K562 (cell line): ENCODE results near the gene ELFN2. TPM values are rescaled to one million over a fixed set of nuclear protein-coding genes. Genes with fewer than 3 reads are reported as not detected.

ENCODE experiments used
- ATAC-seq: fragments of 200-7000 bp; cut with Tn5 transposase; 3 replicates; pipeline ENCODE4 v1.9.1; 2020; ENCODE audit warnings: moderate library complexity
- BruUV-seq: library from RNA; stranded (reverse); fragments of 400-500 nt; replicated peaks from 2 replicates; lab custom pipeline; 2021; lab: Mats Ljungman, UMichigan
- CTCF ChIA-PET: fragments of 300-600 bp; formaldehyde crosslinking; extraction: SDS; loops from one replicate; lab custom pipeline; 2021; ENCODE audit warnings: low intra/inter-chr PET ratio; lab: Yijun Ruan, JAX
- POLR2A ChIA-PET: fragments of 300-600, 350-650 bp; sonication (Branson Sonifier 250); formaldehyde crosslinking; extraction: SDS; loops from one replicate; lab custom pipeline; 2021; ENCODE audit warnings: antibody characterized with exemption, inconsistent platforms; lab: Yijun Ruan, JAX
- DNase-seq, 4 experiments: peaks; one replicate each; pipeline versions ENCODE4 v3.0.0 to v3.0.0-alpha.2; 2011 to 2018; ENCODE audit warnings: low spot score in 3 of 4, mixed read lengths in 3 of 4; ENCODE audit errors: extremely low read depth in 1 of 4
- FAIRE-seq: peaks from 2 replicates; lab custom pipeline; 2011; peaks lifted over from hg19 to GRCh38; lab: Jason Lieb, UNC
- H2AFZ ChIP-seq: 2 replicates; pipeline ENCODE4 v1.6.0; 2011; ENCODE audit warnings: low read depth, low read length, control low read depth, inconsistent platforms
- H3K27ac ChIP-seq: fragments of 200-600 bp; 3 replicates; pipeline ENCODE4 v1.8.0; 2011; ENCODE audit warnings: low read depth, mild to moderate bottlenecking, control low read depth, inconsistent platforms, low read length, moderate library complexity, mixed read lengths; ENCODE audit errors: extremely low read depth
- H3K27me3 ChIP-seq, 2 experiments: fragments of 300-600 bp in 1 of 2; 2 replicates in 1 of 2; 3 replicates in 1 of 2; pipeline versions ENCODE4 v1.6.0 to v1.8.0; 2011; ENCODE audit warnings: inconsistent platforms in 2 of 2, low read length in 2 of 2, mild to moderate bottlenecking in 1 of 2, mixed read lengths in 1 of 2, moderate library complexity in 1 of 2; ENCODE audit not compliant: control insufficient read depth in 2 of 2, insufficient read depth in 2 of 2
- H3K36me3 ChIP-seq: fragments of 300-600 bp; 3 replicates; pipeline ENCODE4 v1.8.0; 2011; ENCODE audit warnings: mild to moderate bottlenecking, low read length, inconsistent platforms; ENCODE audit not compliant: control insufficient read depth, insufficient read depth
- H3K4me1 ChIP-seq, 2 experiments: fragments of 200-600 bp in 1 of 2; replicated peaks in 1 of 2; 2 replicates in 1 of 2; 3 replicates in 1 of 2; pipeline versions ENCODE4 v1.5.1 to v1.8.0; 2011; ENCODE audit warnings: inconsistent platforms in 2 of 2, low read length in 2 of 2, mild to moderate bottlenecking in 1 of 2, mixed read lengths in 1 of 2, moderate library complexity in 1 of 2; ENCODE audit not compliant: control insufficient read depth in 2 of 2, insufficient read depth in 2 of 2
- H3K4me2 ChIP-seq: 2 replicates; pipeline ENCODE4 v1.6.1; 2011; ENCODE audit warnings: low read length, control low read depth, inconsistent platforms, mixed read lengths; ENCODE audit not compliant: insufficient read depth
- H3K4me3 ChIP-seq: fragments of 200-600 bp; sonication (generic), shearing (Covaris generic); 2 replicates; pipeline ENCODE4 v1.5.1; 2016; ENCODE audit warnings: control low read depth, inconsistent platforms
- H3K79me2 ChIP-seq: fragments of 200-600 bp; 3 replicates; pipeline ENCODE4 v1.8.0; 2011; ENCODE audit warnings: low read length, inconsistent platforms; ENCODE audit not compliant: control insufficient read depth, insufficient read depth
- H3K9ac ChIP-seq, 2 experiments: 2 replicates each; pipeline versions ENCODE4 v1.6.0 to v1.6.1; 2011; ENCODE audit warnings: low read depth in 2 of 2, low read length in 2 of 2, control low read depth in 1 of 2, inconsistent platforms in 1 of 2, mild to moderate bottlenecking in 1 of 2, mixed read lengths in 1 of 2; ENCODE audit not compliant: insufficient read depth in 1 of 2
- H3K9me1 ChIP-seq: one replicate; pipeline ENCODE4 v1.6.0; 2011; ENCODE audit warnings: inconsistent platforms, mild to moderate bottlenecking, low read length, moderate library complexity; ENCODE audit not compliant: control insufficient read depth, insufficient read depth
- H3K9me3 ChIP-seq: replicated peaks from 2 replicates; pipeline ENCODE4 v1.5.1; 2011; ENCODE audit warnings: low read depth, low read length, inconsistent platforms; ENCODE audit not compliant: control insufficient read depth, insufficient read depth
- H4K20me1 ChIP-seq: replicated peaks from 2 replicates; pipeline ENCODE4 v1.6.1; 2011; ENCODE audit warnings: low read length, inconsistent platforms, mixed read lengths; ENCODE audit not compliant: control insufficient read depth, insufficient read depth
- GABPB1 ChIP-seq: sonication (generic); formaldehyde crosslinking; IDR thresholded peaks from 2 replicates; pipeline ENCODE4 v1.8.0; 2022; ENCODE audit warnings: mild to moderate bottlenecking, missing genetic modification reagents
- MCM7 ChIP-seq, 2 experiments: fragments of 450-650 bp; IDR thresholded peaks; 2 replicates each; pipeline ENCODE4 v1.6.1; 2016 to 2018
- ZNF143 ChIP-seq: sonication (generic); formaldehyde crosslinking; IDR thresholded peaks from 2 replicates; pipeline ENCODE4 v1.9.0; 2022; ENCODE audit warnings: mild to moderate bottlenecking, missing genetic modification reagents
- ZSCAN29 ChIP-seq: fragments of 450-650 bp; IDR thresholded peaks from 2 replicates; pipeline ENCODE4 v1.6.1; 2017
- WGBS: fragments of 100-300 bp; shearing (Covaris generic); methylation state at CpG from one replicate; pipeline ENCODE4 v1.1.6; 2016; ENCODE audit warnings: low coverage, mixed read lengths; ENCODE audit not compliant: insufficient coverage; ENCODE audit errors: missing lambda C conversion rate; 5-methylcytosine and 5-hydroxymethylcytosine counted together
- in situ Hi-C: fragments of 300-500 bp; cut with MboI; formaldehyde crosslinking; loops from 4 replicates; pipeline ENCODE4 v1.15.0; 2018; ENCODE audit warnings: inconsistent platforms, mixed read lengths
- intact Hi-C: fragments of 100-400 bp; cut with micrococcal nuclease; formaldehyde crosslinking; loops from 2 replicates; pipeline ENCODE4 v1.14.2; 2022
- polyA plus RNA-seq, 8 experiments: library from polyadenylated mRNA; depleted of rRNA in 4 of 8; stranded (reverse) in 5 of 8; unstranded in 3 of 8; fragments of >200 nt; fragmentation: Nextera tagmentation in 2 of 8; fragmentation: Illumina TruSeq in 1 of 8; extraction: Ambion mirVana in 2 of 8; extraction: Trizol in 1 of 8; gene quantifications; 2 replicates each; pipeline versions ENCODE4 v1.2.1 to v1.2.3, GENCODE V29; 2011 to 2014; ENCODE audit warnings: inconsistent platforms in 1 of 8, missing spikeins in 1 of 8
- total RNA-seq, 7 experiments: library from RNA; depleted of rRNA in 6 of 7; stranded (reverse); fragments of >200 nt in 6 of 7; fragmentation: Illumina TruSeq in 2 of 7; extraction: Trizol in 2 of 7; gene quantifications; 2 replicates each; pipeline versions ENCODE4 v1.2.1 to v1.2.3, GENCODE V29; 2011 to 2021; ENCODE audit warnings: low replicate concordance in 1 of 7

ELFN2 gene
- total and polyA plus RNA-seq, 9 of the 15 experiments (the other 6 are each of a cell fraction or from before 2014, with no cell fraction given) = not detected

- TF ChIP-seq ZNF143 (no peak), MCM7 (IDR thresholded peaks at IDR 0.05) (no peak)
Observed at GRCh38 chr22:37451218-37451617, 23.9 kb upstream of the ELFN2 start (continued).

- in situ Hi-C loops = no loop called here
- no peak for DNase-seq
- H3K9me3 ChIP-seq = no peaks in the 10 kb centered on the region
- H2AFZ ChIP-seq = no peak overlapping the region
- H3K79me2 ChIP-seq = no peaks in the 10 kb centered on the region
- H4K20me1 ChIP-seq = no peaks in the 10 kb centered on the region
- FAIRE-seq = no peak
- intact Hi-C loops = no loop called here
- no peaks in the 10 kb centered on the region for H3K36me3 ChIP-seq
- no TSS peak for BruUV-seq
- ChIA-PET POLR2A (interaction anchor here (0.6 to 1.0 kb wide), 3 partner anchors 37 to 414 kb away, joined by 3 read pairs; no protein-coding TSS in a partner anchor), CTCF (no interaction called here)
- no peak overlapping the region for H3K9ac ChIP-seq
- H3K4me3 ChIP-seq = no peak overlapping the region
- H3K4me1 ChIP-seq = no peaks in the 10 kb centered on the region
- TF ChIP-seq GABPB1 (CRISPR knock-in tag) = no peak
- no peak for TF ChIP-seq ZSCAN29
- TF ChIP-seq, all 486 proteins: peak for 0
- no peak for ATAC-seq
- WGBS = 0% methylated on average over 8 of the region's 15 CpGs
- Histone ChIP-seq H3K27ac (no peak overlapping the region), H3K9me1 (no peaks in the 10 kb centered on the region), H3K27me3 (peaks cover 0 to 44% of the 10 kb centered on the region in 2 experiments; a peak in 4 of 5 replicates), H3K4me2 (no peak overlapping the region)
Observed at GRCh38 chr22:37449331-37450001, 22.2 kb upstream of the ELFN2 start.
